GM23248 (cell line): ENCODE measurements around the gene ZNF732.

ENCODE experiments used
- EZH2 ChIP-seq: fragments of 200-600 bp; sonication (generic); IDR thresholded peaks from 2 replicates; pipeline ENCODE4 v1.6.1; 2018; ENCODE audit warnings: antibody characterized with exemption, mild to moderate bottlenecking; ENCODE audit not compliant: insufficient read depth, poor library complexity, severe bottlenecking
- EZH2phosphoT487 ChIP-seq: fragments of 200-600 bp; sonication (generic); IDR thresholded peaks from 2 replicates; pipeline ENCODE4 v1.6.1; 2018; ENCODE audit warnings: antibody characterized with exemption, moderate library complexity, mild to moderate bottlenecking, low read depth; ENCODE audit not compliant: insufficient read depth

GRCh38 chr4:236028-236427, 69.2 kb downstream of the ZNF732 start:
- TF ChIP-seq EZH2phosphoT487, result no peak
- no peak for TF ChIP-seq EZH2
